HG03457 (cell line): ENCODE measurements around the gene RRP8.

Source experiments
- ATAC-seq: cut with Tn5 transposase; IDR thresholded peaks from one replicate; pipeline ENCODE4 v1.9.1; 2021; ENCODE audit warnings: moderate number of reproducible peaks; ENCODE audit not compliant: unreplicated experiment

Gene RRP8

DNA sequence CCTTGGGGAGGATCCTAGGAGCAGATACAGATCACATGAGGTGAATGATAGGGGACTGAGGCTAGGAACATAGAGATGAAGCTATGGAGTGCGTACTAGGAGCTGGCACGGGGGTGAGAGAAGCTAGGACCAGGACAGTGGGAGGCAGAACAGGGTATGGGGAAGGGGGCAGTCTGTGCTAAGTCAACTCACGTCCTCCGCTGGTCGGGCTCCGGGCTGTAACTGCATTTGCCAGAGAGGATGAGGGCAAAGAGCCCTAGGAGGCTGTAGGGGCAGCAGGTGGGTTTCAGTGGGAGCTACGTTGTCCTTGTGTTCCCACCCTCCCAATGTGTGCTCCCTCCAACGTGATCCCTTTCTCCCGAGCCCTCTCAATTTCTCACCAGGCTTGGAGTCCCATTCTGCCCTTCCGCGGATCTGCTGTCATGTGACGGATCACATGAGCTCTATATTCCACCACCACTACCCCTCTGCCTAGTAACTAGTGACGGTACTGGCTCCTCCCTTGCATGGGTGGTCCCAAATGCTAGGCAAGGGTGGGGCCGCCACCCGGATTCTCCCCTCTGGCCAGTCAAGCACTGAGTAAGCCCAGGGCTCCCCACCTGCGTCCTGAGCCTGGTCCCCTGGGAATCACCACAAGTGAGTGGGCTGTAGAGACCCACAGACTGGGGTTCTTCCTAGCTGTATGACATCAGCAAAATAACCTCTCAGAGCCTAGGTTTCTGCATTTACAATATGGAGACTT, 15.8 kb upstream of the RRP8 start, which contains the start of gene TPP1:
TPP1 (minus strand) TSS at position 419 of the 742 bp plus-strand sequence; CDS start at position 397, 22 bp downstream.
- ATAC-seq, result peak; percentile 97

DNA sequence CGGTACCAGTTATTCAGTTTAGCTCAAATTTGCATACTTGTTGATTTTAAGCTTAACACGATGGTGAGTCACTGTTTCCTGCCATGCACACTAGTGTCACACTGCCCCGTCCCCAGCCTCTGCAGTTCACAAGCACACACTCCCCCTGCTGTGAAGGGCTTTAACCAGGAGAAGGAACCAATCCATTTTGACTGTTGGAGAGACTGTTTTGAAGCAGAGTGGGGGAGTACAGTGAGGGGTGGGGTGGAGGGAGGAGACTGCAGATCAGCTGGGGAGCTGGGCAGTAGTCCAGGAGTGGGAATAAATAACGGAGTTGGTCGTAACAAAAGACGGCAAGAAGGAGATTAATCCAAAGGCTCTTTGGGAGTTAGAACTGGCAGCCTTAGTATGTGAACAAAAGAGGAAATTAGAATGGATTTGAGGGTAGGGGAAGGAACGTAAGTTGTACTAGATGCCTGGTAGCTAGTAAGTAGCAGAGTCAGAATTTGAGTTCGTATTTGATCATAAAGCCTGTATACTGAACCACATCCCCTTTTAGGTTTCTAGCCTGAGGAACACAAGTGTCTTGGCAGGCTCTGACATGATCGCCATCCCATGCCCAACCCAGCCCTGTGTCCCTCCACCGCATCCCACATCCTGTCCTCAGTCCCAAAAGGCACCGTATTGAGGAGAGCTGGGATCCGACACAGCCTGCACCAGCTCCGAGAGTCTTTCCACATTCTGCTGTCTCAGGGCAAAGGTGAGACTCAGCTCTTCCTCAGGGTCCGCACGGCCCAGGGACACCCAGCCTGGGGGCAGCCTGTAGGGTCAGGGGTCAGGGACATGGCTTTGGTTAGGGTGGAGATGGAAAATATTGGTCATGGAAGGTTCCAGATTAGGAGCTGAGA, 14.9 kb upstream of the RRP8 start:
- ATAC-seq, result no peak

DNA sequence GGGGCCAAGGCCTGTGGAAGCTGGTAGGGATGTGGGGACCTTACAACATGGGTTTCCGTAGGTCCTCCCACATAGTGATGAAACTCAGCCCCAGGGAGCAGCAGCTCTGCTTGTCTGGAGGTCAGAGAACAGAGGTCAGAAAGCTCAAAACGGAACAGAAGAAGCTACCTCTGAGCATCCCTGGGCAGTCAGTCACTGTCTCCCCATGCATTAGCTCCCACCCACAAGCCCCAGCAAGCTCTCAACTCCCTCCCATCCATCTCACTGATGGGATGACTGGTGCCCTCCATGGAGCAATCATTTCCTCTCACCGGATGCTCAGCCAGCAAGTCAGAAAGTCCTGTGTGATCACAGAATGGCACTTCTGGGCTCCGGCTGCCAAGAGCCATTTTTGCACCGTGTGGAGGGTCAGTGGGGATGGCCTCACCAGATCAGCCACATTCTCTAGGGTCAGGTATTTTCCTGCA, 13.9 kb upstream of the RRP8 start:
- no peak for ATAC-seq

DNA sequence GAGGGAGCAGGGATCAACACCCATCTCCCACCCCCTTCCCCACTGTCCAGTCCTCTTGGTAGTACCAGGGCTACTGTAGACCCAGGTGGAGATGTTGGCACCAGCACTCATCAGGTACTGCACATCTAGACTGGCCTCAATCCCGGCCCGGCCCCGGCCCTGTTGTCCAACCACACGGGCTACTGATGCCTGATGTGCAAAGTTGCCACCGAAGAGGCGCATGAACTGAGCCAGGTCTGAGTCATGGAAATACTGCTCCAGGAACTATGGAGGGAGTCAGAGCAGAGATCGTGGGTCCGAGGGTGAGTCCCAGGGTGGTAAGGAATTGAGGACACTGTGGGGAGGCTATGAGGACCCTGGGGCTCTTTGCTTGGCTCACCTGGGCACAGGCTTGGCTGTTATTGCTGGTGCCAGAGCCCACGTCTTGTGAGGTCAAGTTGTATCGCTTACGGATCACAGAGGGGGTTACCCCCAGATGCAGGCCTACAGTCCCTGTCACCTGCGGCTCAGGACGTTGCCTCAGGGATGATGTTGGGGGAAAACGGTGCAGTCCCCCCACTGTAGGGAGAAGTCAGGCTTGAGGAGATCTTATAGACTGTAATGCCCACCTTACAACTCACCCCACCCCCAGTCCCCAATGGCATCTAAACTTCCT, 13.3 kb upstream of the RRP8 start:
- ATAC-seq, result no peak

DNA sequence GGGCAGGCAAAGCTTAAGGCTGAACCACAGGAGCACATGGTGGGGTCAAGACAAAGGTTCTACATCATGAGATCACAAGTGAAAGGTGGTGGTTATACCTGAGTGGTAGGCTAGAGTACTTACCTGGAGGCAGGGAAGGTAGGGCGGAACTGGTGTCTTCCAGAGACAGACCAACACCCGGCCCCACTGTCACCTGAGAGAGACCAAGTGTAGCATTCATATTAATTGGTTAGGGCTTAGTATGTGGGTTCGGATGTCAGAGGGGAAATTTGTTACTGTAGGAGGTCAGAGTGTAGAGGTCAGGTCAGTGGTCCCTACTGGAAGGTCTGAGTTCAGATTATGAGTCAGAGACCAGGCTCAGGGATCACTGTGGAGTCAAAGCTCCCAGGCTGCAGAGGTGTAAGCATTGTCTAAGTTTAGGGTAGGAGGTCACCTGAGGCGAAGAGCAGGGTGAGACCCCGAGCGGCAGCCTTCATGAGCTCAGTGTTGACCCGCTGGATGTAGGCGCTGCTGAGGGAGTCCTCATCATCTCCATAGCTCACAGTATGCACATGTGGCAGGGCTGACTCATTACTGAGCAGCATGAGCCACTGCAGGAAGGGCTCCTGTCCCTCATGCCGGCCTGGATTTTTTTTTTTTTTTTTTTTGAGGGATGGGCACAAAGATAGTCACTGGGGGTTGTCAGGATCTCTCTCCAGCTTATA, 12.6 kb upstream of the RRP8 start:
- ATAC-seq, result no peak

DNA sequence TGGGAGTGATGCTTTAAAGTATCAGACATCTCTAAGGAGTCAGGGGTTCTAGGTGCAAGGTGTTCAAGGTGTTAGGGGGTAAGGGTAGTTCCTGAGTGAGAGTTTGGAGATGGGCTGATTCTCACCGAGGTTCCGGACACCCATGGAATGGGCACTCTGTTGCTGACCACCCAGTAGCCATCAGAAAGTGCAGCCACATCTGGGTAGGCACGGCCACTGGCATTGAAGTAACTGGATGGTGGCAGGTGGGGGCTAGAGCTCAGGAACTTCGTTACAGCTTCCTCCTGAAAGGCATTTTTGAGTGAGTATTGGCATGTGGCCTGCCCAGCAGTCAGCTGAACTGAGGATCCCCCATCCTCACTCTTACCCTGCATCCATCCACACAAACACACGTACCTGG, 11.6 kb upstream of the RRP8 start:
- no peak for ATAC-seq

DNA sequence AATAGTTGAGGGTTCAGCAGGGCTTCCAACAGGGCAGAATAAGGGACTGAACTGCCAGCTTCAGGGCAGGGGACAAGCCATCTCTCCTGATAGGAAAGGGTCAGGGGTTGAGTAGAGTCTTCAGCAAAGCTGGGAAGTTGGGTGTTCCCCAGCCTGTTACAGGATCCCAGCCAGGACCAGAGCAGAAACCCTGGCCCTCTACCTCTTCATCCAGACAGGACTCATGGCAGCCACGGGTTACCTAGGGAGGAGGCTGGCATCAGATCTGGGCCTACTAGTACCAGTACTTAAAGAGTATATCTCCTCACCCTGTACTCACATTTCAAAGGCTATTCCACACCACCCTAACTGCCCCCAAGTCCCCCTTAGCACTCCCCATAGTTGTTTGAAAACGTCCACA, 11.0 kb upstream of the RRP8 start:
- ATAC-seq, result no peak

DNA sequence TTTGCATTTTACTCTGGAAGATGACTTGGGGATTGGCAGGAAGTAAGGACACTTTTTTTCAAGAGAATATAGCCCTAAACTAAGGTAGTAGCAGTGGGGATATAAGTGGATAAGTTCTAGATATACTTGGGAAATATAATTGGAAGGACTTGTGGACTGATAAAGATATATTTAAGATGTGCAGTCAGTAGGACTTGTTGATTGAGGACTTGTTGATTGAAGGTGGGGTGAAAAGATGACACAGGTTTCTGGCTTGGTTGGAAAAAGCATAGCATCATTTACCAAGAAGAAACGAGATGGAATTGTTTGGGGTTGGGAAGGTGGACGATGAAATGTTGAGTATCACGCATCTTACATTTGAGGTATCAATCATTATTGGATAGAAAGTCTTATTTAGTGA, 10.1 kb upstream of the RRP8 start:
- ATAC-seq, result no peak

DNA sequence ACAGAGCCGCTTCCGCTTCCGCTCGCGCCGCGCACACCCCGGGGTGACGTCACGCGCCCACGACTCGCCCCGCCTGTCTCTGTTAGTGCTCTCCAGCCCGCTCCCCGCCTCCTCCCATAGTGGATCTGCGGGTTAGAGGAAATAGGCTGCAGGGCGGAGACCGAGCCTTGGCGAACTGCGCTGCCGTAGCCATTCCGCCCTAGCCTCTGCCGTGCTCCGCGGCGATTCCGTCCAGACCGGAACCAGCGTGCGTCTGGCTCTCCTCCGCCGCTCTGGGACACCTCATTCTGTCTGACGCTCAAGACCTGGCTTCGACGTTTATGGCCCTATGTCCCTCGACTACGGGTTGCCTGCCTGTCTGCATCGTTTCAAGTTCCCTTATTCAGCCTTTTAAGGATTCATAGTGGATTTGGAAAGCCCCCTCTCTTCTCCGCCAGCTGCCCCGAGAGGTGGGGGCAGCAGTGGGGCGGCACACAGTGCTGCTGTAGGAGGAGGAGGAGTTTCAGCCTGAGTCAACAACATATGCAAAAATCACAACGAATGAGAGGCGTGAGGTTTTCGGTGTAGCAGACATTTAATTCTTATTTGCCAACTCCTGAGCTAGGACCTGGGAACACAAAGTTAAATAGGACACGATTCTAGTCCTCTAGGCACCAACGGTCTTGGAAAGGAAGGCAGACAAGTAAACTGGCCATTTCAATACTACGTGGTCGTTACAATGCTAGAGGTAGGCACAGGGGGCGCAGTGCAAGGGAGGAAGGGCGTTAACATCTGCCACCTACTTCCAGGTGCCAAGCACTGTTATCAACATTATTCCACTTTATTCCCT, 9.0 kb upstream of the RRP8 start, which contains the start of gene TAF10:
TAF10 (minus strand) TSS at position 4 of the 829 bp plus-strand sequence. CDS start 27 bp downstream, outside the sequence.
- peak; percentile 75 for ATAC-seq

DNA sequence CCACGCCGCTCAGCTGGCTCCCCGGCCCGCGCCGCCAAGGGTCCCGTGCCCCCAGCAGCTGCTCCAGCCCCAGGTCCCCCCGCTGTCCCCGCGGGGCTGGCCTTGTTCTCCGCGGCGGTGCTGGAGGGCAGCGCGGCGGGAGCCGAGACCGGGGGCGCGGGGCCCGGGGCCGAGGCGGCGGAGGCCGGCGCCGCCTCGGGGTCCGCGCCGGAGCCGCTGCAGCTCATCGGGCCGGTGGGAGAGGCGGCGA, 8.5 kb upstream of the RRP8 start:
- no peak for ATAC-seq

DNA sequence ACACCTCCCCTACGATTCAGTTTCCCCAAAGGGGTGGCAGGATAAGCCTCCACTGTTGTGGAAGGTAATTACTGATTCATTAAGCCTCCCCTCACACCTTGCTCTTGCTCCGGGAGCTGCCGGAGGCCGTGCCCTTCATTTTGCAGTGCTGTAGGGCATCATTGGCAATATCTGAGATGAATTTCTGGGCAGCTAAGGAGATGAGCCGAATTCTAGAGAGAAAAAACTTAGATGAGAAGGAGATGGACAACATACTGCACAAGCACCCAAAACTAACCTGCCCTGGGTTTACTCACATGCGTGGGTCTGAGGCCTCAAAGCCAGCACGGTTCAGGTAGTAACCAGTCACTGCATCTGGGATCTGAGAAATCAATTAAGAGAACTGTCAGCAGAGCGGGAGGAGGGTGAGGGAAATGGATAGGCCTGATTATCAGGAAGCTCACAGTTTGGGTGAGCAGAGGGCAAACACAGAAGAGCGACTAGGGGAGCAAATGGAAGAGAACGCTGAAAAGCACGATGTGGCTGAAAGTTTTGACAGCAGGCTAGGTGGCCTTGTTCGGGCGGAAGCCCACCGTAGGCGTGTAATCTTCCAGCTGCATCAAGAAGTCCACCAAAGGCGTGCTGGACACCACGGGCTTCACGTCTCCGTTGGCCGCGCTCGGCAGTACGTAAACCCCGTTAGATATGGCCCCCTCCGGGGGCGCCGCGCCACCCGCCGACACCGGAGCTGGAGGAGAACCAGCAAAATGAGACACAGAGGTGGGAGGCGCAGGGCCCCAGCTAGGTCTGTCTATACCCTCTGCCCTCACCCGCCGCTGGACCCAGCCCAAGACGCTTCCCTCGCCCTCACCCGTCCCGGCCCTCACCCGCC, 7.9 kb upstream of the RRP8 start:
- no peak for ATAC-seq

DNA sequence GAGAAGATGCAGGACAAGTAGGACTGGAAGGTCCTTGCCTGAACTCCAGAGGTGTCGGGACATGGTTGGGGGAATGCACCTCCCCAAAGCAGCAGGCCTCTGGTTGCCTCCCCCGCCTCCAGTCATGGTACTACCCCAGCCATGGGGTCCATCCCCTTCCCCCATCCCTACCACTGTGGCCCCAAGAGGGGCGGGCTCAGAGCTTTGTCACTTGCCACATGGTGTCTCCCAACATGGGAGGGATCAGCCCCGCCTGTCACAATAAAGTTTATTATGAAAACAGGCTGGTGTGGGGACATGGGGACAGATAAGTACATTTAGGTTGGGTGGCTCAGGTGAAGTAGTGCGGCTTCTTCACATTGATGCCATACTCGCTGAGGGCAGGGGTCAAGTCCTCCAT, 7.2 kb upstream of the RRP8 start:
- no peak for ATAC-seq

DNA sequence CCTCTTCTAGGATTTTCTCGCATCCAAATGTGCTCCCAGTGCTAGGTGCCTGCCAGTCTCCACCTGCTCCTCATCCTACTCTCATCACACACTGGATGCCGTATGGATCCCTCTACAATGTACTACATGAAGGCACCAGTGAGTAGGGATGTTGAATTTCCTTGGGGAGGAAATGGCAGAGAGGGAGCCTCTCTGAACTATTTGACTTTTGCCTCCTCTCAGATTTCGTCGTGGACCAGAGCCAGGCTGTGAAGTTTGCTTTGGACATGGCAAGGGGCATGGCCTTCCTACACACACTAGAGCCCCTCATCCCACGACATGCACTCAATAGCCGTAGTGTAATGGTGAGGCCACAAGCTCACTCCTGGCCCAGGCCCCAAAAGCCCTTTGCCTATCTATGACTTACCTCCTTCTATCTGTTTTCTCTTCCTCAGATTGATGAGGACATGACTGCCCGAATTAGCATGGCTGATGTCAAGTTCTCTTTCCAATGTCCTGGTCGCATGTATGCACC, 6.1 kb upstream of the RRP8 start:
- ATAC-seq, result no peak

DNA sequence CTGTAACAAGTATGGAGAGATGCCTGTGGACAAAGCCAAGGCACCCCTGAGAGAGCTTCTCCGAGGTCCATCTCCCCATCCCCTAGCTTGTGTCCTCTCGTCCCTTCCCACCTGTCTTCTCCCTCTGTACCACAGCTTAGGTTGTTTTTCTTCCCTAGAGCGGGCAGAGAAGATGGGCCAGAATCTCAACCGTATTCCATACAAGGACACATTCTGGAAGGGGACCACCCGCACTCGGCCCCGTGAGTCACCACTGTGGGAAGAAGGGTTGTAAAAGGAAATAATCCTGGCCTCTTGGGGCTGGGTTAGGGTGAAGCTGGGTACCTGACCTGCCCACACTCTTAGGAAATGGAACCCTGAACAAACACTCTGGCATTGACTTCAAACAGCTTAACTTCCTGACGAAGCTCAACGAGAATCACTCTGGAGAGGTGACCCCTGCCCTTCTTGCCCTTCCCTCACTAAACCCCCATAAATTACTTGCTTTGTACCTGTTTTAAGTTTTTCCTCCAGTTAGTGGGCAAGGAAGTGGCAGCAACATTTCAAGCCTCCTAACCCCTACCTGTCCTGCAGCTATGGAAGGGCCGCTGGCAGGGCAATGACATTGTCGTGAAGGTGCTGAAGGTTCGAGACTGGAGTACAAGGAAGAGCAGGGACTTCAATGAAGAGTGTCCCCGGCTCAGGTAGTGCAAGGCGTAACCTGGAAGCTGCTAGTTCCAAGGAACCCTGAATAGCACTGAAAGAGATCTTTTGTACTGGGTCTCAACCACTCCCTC, 5.5 kb upstream of the RRP8 start:
- no peak for ATAC-seq

DNA sequence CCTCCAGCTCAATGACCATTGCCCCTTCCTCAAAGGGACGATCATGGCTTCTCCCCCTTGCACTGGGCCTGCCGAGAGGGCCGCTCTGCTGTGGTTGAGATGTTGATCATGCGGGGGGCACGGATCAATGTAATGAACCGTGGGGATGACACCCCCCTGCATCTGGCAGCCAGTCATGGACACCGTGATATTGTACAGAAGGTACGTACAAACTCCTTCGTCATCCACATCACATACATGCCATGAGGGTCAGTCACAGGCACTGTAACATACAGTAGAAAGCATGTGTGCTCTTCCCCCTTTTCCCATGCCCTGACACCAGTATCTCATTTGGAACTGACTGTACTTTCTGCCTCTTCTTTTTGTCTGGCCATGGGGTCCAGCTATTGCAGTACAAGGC, 4.6 kb upstream of the RRP8 start:
- no peak for ATAC-seq

DNA sequence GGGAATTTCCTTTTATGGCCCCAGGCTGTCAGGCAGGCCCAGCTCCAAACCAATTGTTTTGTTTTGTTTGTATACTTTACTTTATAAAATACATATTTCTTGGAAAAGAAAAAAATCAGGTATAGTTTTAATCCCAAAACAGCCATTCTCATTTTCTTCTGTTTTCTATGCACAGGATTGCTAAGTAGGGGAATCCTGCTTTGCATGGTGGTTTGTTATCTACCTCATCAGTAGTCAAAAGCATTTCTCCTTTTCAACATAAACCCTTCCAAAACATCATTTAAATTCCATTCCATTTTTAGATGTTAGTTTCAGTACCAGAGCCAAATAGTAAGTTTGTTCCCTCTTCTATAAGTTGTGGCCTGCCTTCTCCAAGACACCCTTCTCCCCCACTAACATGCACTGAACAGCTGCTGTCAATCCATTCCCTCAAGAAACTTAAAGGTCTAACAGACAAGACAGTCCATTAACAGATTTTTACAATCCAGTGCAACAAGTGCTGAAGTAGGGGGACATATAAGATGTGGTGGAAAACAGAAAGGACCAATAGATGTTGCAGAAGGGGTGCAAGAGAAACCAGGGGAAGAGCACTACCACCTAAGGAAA, 3.9 kb upstream of the RRP8 start:
- ATAC-seq, result no peak

DNA sequence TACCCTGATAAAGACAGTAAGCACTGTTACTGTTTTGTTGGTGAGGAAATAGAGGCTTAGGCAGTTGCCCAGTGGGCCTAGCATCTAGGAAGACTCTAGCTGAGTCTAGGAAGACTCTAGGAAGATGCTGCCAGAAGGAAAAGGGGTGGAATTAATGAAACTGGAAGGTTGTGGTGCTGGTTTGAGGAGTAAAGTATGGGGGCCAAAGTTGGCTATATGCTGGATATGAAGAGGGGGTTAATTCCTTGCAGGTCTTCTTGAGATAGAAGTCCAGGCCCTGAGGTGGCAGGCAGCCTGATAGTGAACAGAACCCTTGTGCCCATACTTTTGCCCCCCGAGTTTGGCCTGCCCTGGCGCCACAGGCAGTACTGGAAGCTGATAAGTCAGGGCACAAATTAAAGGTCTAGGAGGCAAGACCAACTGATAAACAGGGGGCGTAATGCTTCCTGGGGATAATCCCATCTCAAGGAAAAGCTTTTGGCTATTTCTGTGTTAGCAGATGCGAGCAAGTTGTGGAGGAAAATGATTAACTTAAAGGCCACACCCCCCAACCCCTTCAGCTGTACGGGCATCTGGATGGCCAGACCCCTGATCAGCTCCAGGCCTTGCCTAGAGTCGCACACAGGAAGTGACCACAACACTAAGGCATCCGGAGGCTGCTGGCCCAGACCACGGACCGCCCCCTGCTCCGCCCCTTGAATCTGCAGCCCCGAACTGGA, 3.2 kb upstream of the RRP8 start:
- peak; percentile 43 for ATAC-seq
